Measurements from ENCODE around the gene ZBTB7C.

The ZBTB7C gene

GRCh38 chr18:47981320-47981719 is 427.9 kb downstream of the ZBTB7C start:
- DNase-seq (ENCODE audit: low read depth in 1 of 2, low spot score in 1 of 2), result no peak

- no peak for DNase-seq (ENCODE audit: low read depth in 1 of 2, low spot score in 1 of 2)
Measured at GRCh38 chr18:47979611-47980200, 429.5 kb downstream of the ZBTB7C start.

GRCh38 chr18:47978603-47979002 is 430.6 kb downstream of the ZBTB7C start:
- DNase-seq (ENCODE audit: low read depth in 1 of 2, low spot score in 1 of 2), result no peak

GRCh38 chr18:47978141-47978540 is 431.0 kb downstream of the ZBTB7C start:
- DNase-seq (ENCODE audit: low read depth in 1 of 2, low spot score in 1 of 2), result no peak

Data from activated T-helper 1 cell treated with anti-CD3 and anti-CD28 coated beads, Interleukin-2, amount 50 U/mL, for 16 hours (primary cell).